GM12878 (cell line): ENCODE results near the gene PFKL. TPM values are rescaled to one million over a fixed set of nuclear protein-coding genes. Genes with fewer than 3 reads are reported as not detected.

Experiments
- ATAC-seq: fragments of 200-7000 bp; cut with Tn5 transposase; 3 replicates; pipeline ENCODE4 v1.9.1; 2020; ENCODE audit warnings: mild to moderate bottlenecking, moderate library complexity
- BruUV-seq: library from RNA; stranded (reverse); fragments of 400-500 nt; replicated peaks from 2 replicates; lab custom pipeline; 2021; lab: Mats Ljungman, UMichigan
- CTCF ChIA-PET: fragments of 300-600 bp; sonication (Branson Sonifier 250); formaldehyde crosslinking; extraction: SDS; loops from one replicate; lab custom pipeline; 2021; ENCODE audit warnings: inconsistent platforms; lab: Yijun Ruan, JAX
- POLR2A ChIA-PET: fragments of 350-600 bp; formaldehyde crosslinking; extraction: SDS; loops from one replicate; lab custom pipeline; 2021; ENCODE audit warnings: inconsistent platforms; lab: Charles Lee
- RAD21 ChIA-PET: fragments of 300-600 bp; sonication (Branson Sonifier 250); formaldehyde crosslinking; loops from one replicate; lab custom pipeline; 2023; ENCODE audit warnings: antibody characterized with exemption; ENCODE audit not compliant: unreplicated experiment; lab: Charles Lee
- SMC1A ChIA-PET: fragments of 300-600 bp; sonication (Branson Sonifier 250); formaldehyde crosslinking; loops from one replicate; lab custom pipeline; 2023; ENCODE audit not compliant: unreplicated experiment, uncharacterized antibody; lab: Charles Lee
- DNase-seq: peaks from one replicate; pipeline ENCODE4 v3.0.0-alpha.2; 2011; ENCODE audit warnings: low read depth, low spot score
- FAIRE-seq: peaks from 3 replicates; lab custom pipeline; 2011; peaks lifted over from hg19 to GRCh38; lab: Jason Lieb, UNC
- H2AFZ ChIP-seq: 2 replicates; pipeline ENCODE4 v1.6.0; 2011; ENCODE audit warnings: low read depth, low read length, control low read depth; ENCODE audit not compliant: control insufficient read depth
- H3K27ac ChIP-seq: 2 replicates; pipeline ENCODE4 v1.5.1; 2011; ENCODE audit warnings: control low read depth; ENCODE audit not compliant: control insufficient read depth, insufficient read depth
- H3K27me3 ChIP-seq, 2 experiments: replicated peaks in 1 of 2; 2 replicates each; pipeline versions ENCODE4 v1.6.0 to v1.6.1; 2011; ENCODE audit warnings: low read length in 1 of 2; ENCODE audit not compliant: control insufficient read depth in 2 of 2, insufficient read depth in 2 of 2
- H3K36me3 ChIP-seq, 2 experiments: 2 replicates each; pipeline ENCODE4 v1.5.1; 2011; ENCODE audit warnings: low read length in 1 of 2; ENCODE audit not compliant: control insufficient read depth in 2 of 2, insufficient read depth in 2 of 2
- H3K4me1 ChIP-seq: 2 replicates; pipeline ENCODE4 v1.6.1; 2011; ENCODE audit warnings: mild to moderate bottlenecking, low read length, moderate library complexity, mixed read lengths; ENCODE audit not compliant: control insufficient read depth, insufficient read depth
- H3K4me2 ChIP-seq: 2 replicates; pipeline ENCODE4 v1.6.0; 2011; ENCODE audit warnings: control low read depth; ENCODE audit not compliant: control insufficient read depth, insufficient read depth
- H3K4me3 ChIP-seq: fragments of 200-600 bp; sonication (generic); 2 replicates; pipeline ENCODE4 v1.5.1; 2016
- H3K79me2 ChIP-seq: 2 replicates; pipeline ENCODE4 v1.6.0; 2011; ENCODE audit warnings: low read length; ENCODE audit not compliant: control insufficient read depth, insufficient read depth
- H3K9ac ChIP-seq: 2 replicates; pipeline ENCODE4 v1.8.0; 2011; ENCODE audit warnings: low read length, control low read depth, mixed read lengths; ENCODE audit not compliant: control insufficient read depth, insufficient read depth
- H3K9me3 ChIP-seq: replicated peaks from 3 replicates; pipeline ENCODE4 v1.5.1; 2011; ENCODE audit warnings: mild to moderate bottlenecking, low read length; ENCODE audit not compliant: control insufficient read depth, insufficient read depth
- H4K20me1 ChIP-seq: 2 replicates; pipeline ENCODE4 v1.6.0; 2011; ENCODE audit not compliant: control insufficient read depth, insufficient read depth
- BHLHE40 ChIP-seq, 2 experiments: fragments of 450-650 bp in 1 of 2; IDR thresholded peaks; 2 replicates each; pipeline ENCODE4 v1.6.1; 2011 to 2017; ENCODE audit warnings: low read depth in 2 of 2, borderline replicate concordance in 1 of 2, improper control_type of control experiment in 1 of 2, low read length in 1 of 2, mild to moderate bottlenecking in 1 of 2
- E4F1 ChIP-seq: fragments of 450-650 bp; IDR thresholded peaks from 2 replicates; pipeline ENCODE4 v1.6.1; 2018; ENCODE audit warnings: borderline replicate concordance, mild to moderate bottlenecking; ENCODE audit not compliant: partially characterized antibody
- IRF3 ChIP-seq: fragments of 450-650 bp; IDR thresholded peaks from 2 replicates; pipeline ENCODE4 v1.6.1; 2014; ENCODE audit warnings: mild to moderate bottlenecking
- NBN ChIP-seq: fragments of 450-650 bp; IDR thresholded peaks from 2 replicates; pipeline ENCODE4 v1.6.1; 2016
- NFYB ChIP-seq: IDR thresholded peaks from 2 replicates; pipeline ENCODE4 v1.6.1; 2011; ENCODE audit warnings: low read depth, mild to moderate bottlenecking, low read length, improper control_type of control experiment, moderate library complexity; ENCODE audit not compliant: insufficient read depth
- PKNOX1 ChIP-seq: fragments of 450-650 bp; IDR thresholded peaks from 2 replicates; pipeline ENCODE4 v1.6.1; 2016; ENCODE audit warnings: mild to moderate bottlenecking
- RELA ChIP-seq: fragments of 450-650 bp; IDR thresholded peaks from 2 replicates; pipeline ENCODE4 v1.8.0; 2014; ENCODE audit warnings: borderline replicate concordance; ENCODE audit not compliant: partially characterized antibody
- SMAD1 ChIP-seq: fragments of 450-650 bp; IDR thresholded peaks from 2 replicates; pipeline ENCODE4 v1.6.1; 2018; ENCODE audit warnings: mild to moderate bottlenecking, low read depth; ENCODE audit not compliant: partially characterized antibody
- SP1 ChIP-seq: IDR thresholded peaks from one replicate; pipeline ENCODE4 v1.6.1; 2011; ENCODE audit warnings: low read depth, low read length
- STAT1 ChIP-seq: fragments of 450-650 bp; conservative IDR thresholded peaks from 2 replicates; pipeline ENCODE4 v1.6.1; 2014; ENCODE audit warnings: antibody characterized with exemption, mild to moderate bottlenecking
- TCF7 ChIP-seq: IDR thresholded peaks from 2 replicates; pipeline ENCODE4 v1.6.1; 2014; ENCODE audit warnings: antibody characterized with exemption, borderline replicate concordance
- YBX1 ChIP-seq: fragments of 450-650 bp; IDR thresholded peaks from 2 replicates; pipeline ENCODE4 v1.6.1; 2016; ENCODE audit warnings: antibody characterized with exemption
- ZZZ3 ChIP-seq: IDR thresholded peaks from 2 replicates; pipeline ENCODE4 v1.6.1; 2011; ENCODE audit warnings: low read depth; ENCODE audit not compliant: control insufficient read depth, insufficient read length
- WGBS: methylation state at CpG from one replicate; pipeline ENCODE4 v1.1.6; 2016; ENCODE audit warnings: low lambda C conversion rate; ENCODE audit not compliant: insufficient replicate concordance, insufficient coverage; ENCODE audit errors: missing lambda C conversion rate; 5-methylcytosine and 5-hydroxymethylcytosine counted together
- in situ Hi-C: fragments of 300-500 bp; cut with MboI; formaldehyde crosslinking; loops from 9 replicates; pipeline ENCODE4 v1.14.3; 2018; ENCODE audit warnings: mixed read lengths
- intact Hi-C: fragments of 100-400 bp; cut with micrococcal nuclease; formaldehyde crosslinking; loops from one replicate; pipeline ENCODE4 v1.14.2; 2022; ENCODE audit not compliant: unreplicated experiment
- polyA plus RNA-seq, 11 experiments: library from polyadenylated mRNA; depleted of rRNA in 4 of 11; unstranded in 6 of 11; stranded (reverse) in 5 of 11; fragments of >200 nt; fragmentation: Nextera tagmentation in 4 of 11; fragmentation: Illumina TruSeq in 1 of 11; extraction: Ambion mirVana in 4 of 11; extraction: Trizol in 1 of 11; gene quantifications; 1 replicate in 1 of 11; 2 replicates in 10 of 11; pipeline versions ENCODE4 v1.2.1 to v1.2.3, GENCODE V29; 2011 to 2016; ENCODE audit warnings: inconsistent platforms in 2 of 11, missing spikeins in 2 of 11, low read depth in 1 of 11
- total RNA-seq, 4 experiments: library from RNA; depleted of rRNA in 3 of 4; stranded (reverse); fragments of >200 nt in 3 of 4; fragmentation: Illumina TruSeq in 1 of 4; extraction: Trizol in 1 of 4; gene quantifications; 2 replicates each; pipeline versions ENCODE4 v1.2.1 to v1.2.3, GENCODE V29; 2013 to 2021
- TF ChIP-seq, protein P1 (sequence below): IDR thresholded peaks from 2 replicates; pipeline ENCODE4 v1.6.1; 2012; ENCODE audit warnings: low read depth, low read length, improper control_type of control experiment
- TF ChIP-seq, protein P2 (sequence below): IDR thresholded peaks from 2 replicates; pipeline ENCODE4 v1.6.1; 2012; ENCODE audit warnings: low read depth, low read length, improper control_type of control experiment
- TF ChIP-seq, protein P3 (sequence below): fragments of 450-650 bp; IDR thresholded peaks from 2 replicates; pipeline ENCODE4 v1.6.1; 2017; ENCODE audit warnings: mild to moderate bottlenecking, low read depth, inconsistent platforms; ENCODE audit not compliant: poor library complexity, severe bottlenecking

The PFKL gene
- total and polyA plus RNA-seq, 10 of the 15 experiments (the other 5 are each of a cell fraction or from before 2014, with no cell fraction given): 1.2 to 192 (median 112) TPM

- ChIA-PET RAD21 (no interaction called here), POLR2A (no interaction called here), SMC1A (no interaction called here), CTCF (no interaction called here)
- no peaks in the 10 kb centered on the region for H3K79me2 ChIP-seq
- H3K9me3 ChIP-seq: no peaks in the 10 kb centered on the region
- H3K4me1 ChIP-seq: peaks cover 6% of the 10 kb centered on the region; the same call in 1 of the 2 replicates
- H3K9ac ChIP-seq: no peak overlapping the region
- WGBS: 73% methylated on average over 12 of the region's 21 CpGs
- no peak overlapping the region for H3K4me2 ChIP-seq
- FAIRE-seq (no peak), DNase-seq (no peak), ATAC-seq (no peak)
- H4K20me1 ChIP-seq: no peaks in the 10 kb centered on the region; the same call in 1 of the 2 replicates
- no peak overlapping the region for H3K27ac ChIP-seq
- no peak overlapping the region for H2AFZ ChIP-seq
- no peaks in the 10 kb centered on the region for H3K27me3 ChIP-seq
- no peaks in the 10 kb centered on the region for H3K36me3 ChIP-seq
- intact Hi-C loops (no loop called here), in situ Hi-C loops (no loop called here)
- H3K4me3 ChIP-seq: no peak overlapping the region
- TF ChIP-seq, protein P1, sequence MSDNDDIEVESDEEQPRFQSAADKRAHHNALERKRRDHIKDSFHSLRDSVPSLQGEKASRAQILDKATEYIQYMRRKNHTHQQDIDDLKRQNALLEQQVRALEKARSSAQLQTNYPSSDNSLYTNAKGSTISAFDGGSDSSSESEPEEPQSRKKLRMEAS: no peak
- TF ChIP-seq, protein P2, sequence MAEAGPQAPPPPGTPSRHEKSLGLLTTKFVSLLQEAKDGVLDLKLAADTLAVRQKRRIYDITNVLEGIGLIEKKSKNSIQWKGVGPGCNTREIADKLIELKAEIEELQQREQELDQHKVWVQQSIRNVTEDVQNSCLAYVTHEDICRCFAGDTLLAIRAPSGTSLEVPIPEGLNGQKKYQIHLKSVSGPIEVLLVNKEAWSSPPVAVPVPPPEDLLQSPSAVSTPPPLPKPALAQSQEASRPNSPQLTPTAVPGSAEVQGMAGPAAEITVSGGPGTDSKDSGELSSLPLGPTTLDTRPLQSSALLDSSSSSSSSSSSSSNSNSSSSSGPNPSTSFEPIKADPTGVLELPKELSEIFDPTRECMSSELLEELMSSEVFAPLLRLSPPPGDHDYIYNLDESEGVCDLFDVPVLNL: no peak
- TF ChIP-seq PKNOX1: no peak
- no peak for TF ChIP-seq E4F1
- TF ChIP-seq, protein P3, sequence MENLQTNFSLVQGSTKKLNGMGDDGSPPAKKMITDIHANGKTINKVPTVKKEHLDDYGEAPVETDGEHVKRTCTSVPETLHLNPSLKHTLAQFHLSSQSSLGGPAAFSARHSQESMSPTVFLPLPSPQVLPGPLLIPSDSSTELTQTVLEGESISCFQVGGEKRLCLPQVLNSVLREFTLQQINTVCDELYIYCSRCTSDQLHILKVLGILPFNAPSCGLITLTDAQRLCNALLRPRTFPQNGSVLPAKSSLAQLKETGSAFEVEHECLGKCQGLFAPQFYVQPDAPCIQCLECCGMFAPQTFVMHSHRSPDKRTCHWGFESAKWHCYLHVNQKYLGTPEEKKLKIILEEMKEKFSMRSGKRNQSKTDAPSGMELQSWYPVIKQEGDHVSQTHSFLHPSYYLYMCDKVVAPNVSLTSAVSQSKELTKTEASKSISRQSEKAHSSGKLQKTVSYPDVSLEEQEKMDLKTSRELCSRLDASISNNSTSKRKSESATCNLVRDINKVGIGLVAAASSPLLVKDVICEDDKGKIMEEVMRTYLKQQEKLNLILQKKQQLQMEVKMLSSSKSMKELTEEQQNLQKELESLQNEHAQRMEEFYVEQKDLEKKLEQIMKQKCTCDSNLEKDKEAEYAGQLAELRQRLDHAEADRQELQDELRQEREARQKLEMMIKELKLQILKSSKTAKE: no peak
- no peak for TF ChIP-seq SP1
- TF ChIP-seq NFYB: no peak
- no peak for TF ChIP-seq ZZZ3
- TF ChIP-seq YBX1: no peak
- TF ChIP-seq SMAD1: no peak
- TF ChIP-seq TCF7: no peak
- TF ChIP-seq IRF3: no peak
- no peak for TF ChIP-seq RELA
- no peak for TF ChIP-seq STAT1
- no peak for TF ChIP-seq NBN
- no peak for TF ChIP-seq BHLHE40 (IDR thresholded peaks at IDR 0.05; ENCODE audit: borderline replicate concordance in 1 of 2, low read depth in 2 of 2, low read length in 1 of 2)
- BruUV-seq: no TSS peak
Observed at GRCh38 chr21:44286086-44286715, 13.7 kb upstream of the PFKL start.
